H1 (cell line): ENCODE results near the gene SLC43A1. TPM values are rescaled to one million over a fixed set of nuclear protein-coding genes. Genes with fewer than 3 reads are reported as not detected.

ENCODE experiments used
- CTCF ChIA-PET: fragments of 300-600 bp; sonication (Branson Sonifier 250); formaldehyde crosslinking; loops from one replicate; lab custom pipeline; 2021; ENCODE audit not compliant: partially characterized antibody; lab: Charles Lee
- POLR2A ChIA-PET: fragments of 300-600 bp; sonication (Branson Sonifier 250); formaldehyde crosslinking; loops from one replicate; lab custom pipeline; 2021; ENCODE audit warnings: inconsistent platforms; ENCODE audit not compliant: partially characterized antibody; lab: Charles Lee
- DNase-seq, 2 experiments: peaks; one replicate each; pipeline versions ENCODE4 v3.0.0 to v3.0.0-alpha.2; 2010 to 2022; ENCODE audit warnings: low spot score in 2 of 2, low read depth in 1 of 2, mixed read lengths in 1 of 2
- FAIRE-seq: peaks from 2 replicates; lab custom pipeline; 2011; peaks lifted over from hg19 to GRCh38; lab: Jason Lieb, UNC
- H2AFZ ChIP-seq: 2 replicates; pipeline ENCODE4 v1.8.1; 2012; ENCODE audit warnings: low read length, inconsistent platforms
- H2AK5ac ChIP-seq: 2 replicates; pipeline ENCODE4 v1.6.1; 2013; ENCODE audit warnings: low read depth, low read length
- H2BK120ac ChIP-seq: replicated peaks from 2 replicates; pipeline ENCODE3; 2013; ENCODE audit warnings: low read depth, low read length, inconsistent platforms
- H2BK12ac ChIP-seq: 2 replicates; pipeline ENCODE4 v1.6.1; 2013; ENCODE audit warnings: low read depth, low read length
- H2BK15ac ChIP-seq: 2 replicates; pipeline ENCODE4 v1.6.1; 2013; ENCODE audit warnings: low read length
- H2BK20ac ChIP-seq: 2 replicates; pipeline ENCODE4 v1.6.1; 2013; ENCODE audit warnings: low read length
- H2BK5ac ChIP-seq: 2 replicates; pipeline ENCODE4 v1.6.1; 2013; ENCODE audit warnings: low read depth, low read length
- H3K14ac ChIP-seq: 2 replicates; pipeline ENCODE4 v1.6.1; 2013; ENCODE audit warnings: inconsistent platforms; ENCODE audit not compliant: insufficient read length
- H3K18ac ChIP-seq: 2 replicates; pipeline ENCODE4 v1.6.1; 2013; ENCODE audit warnings: low read length; ENCODE audit errors: extremely low read depth
- H3K23ac ChIP-seq: 2 replicates; pipeline ENCODE4 v1.6.1; 2013; ENCODE audit warnings: inconsistent platforms; ENCODE audit not compliant: insufficient read length
- H3K23me2 ChIP-seq: 2 replicates; pipeline ENCODE4 v1.6.1; 2013; ENCODE audit warnings: low read depth, low read length
- H3K27ac ChIP-seq: 2 replicates; pipeline ENCODE4 v1.6.1; 2011; ENCODE audit warnings: low read depth, low read length, inconsistent platforms
- H3K27me3 ChIP-seq, 4 experiments: replicated peaks in 1 of 4; 1 replicate in 1 of 4; 2 replicates in 3 of 4; pipeline versions ENCODE4 v1.6.1 to v1.8.1; 2011 to 2013; ENCODE audit warnings: low read length in 3 of 4, mild to moderate bottlenecking in 3 of 4, inconsistent platforms in 2 of 4, mixed read lengths in 2 of 4, moderate library complexity in 1 of 4; ENCODE audit not compliant: control insufficient read depth in 3 of 4, insufficient read depth in 3 of 4; ENCODE audit errors: extremely low read depth in 1 of 4
- H3K36me3 ChIP-seq, 4 experiments: 2 replicates each; pipeline versions ENCODE4 v1.6.1 to v1.8.1; 2011 to 2013; ENCODE audit warnings: mild to moderate bottlenecking in 4 of 4, low read length in 3 of 4, moderate library complexity in 2 of 4, control low read depth in 1 of 4, inconsistent platforms in 1 of 4; ENCODE audit not compliant: insufficient read depth in 4 of 4, control insufficient read depth in 2 of 4
- H3K4ac ChIP-seq: replicated peaks from 2 replicates; pipeline ENCODE3; 2013; ENCODE audit warnings: low read length, low read depth, mixed read lengths, inconsistent platforms; ENCODE audit not compliant: insufficient read length
- H3K4me1 ChIP-seq, 4 experiments: replicated peaks in 1 of 4; 1 replicate in 1 of 4; 2 replicates in 3 of 4; pipeline versions ENCODE4 v1.6.1 to v1.8.1; 2011 to 2013; ENCODE audit warnings: low read length in 3 of 4, inconsistent platforms in 2 of 4, mixed read lengths in 1 of 4; ENCODE audit not compliant: insufficient read depth in 4 of 4, control insufficient read depth in 3 of 4
- H3K4me2 ChIP-seq, 2 experiments: 2 replicates each; pipeline versions ENCODE4 v1.6.1 to v1.8.1; 2011 to 2013; ENCODE audit warnings: low read depth in 2 of 2, low read length in 2 of 2, control low read depth in 1 of 2, inconsistent platforms in 1 of 2, mild to moderate bottlenecking in 1 of 2; ENCODE audit not compliant: insufficient read depth in 1 of 2
- H3K4me3 ChIP-seq, 4 experiments: fragments of 200-600, 300-600 bp in 1 of 4; sonication (generic), shearing (Covaris generic), sonication (Bioruptor Twin) in 1 of 4; 2 replicates each; pipeline versions ENCODE4 v1.5.1 to v1.8.1; 2011 to 2016; ENCODE audit warnings: low read length in 4 of 4, low read depth in 3 of 4, control low read depth in 2 of 4, inconsistent platforms in 2 of 4, mild to moderate bottlenecking in 2 of 4, mixed read lengths in 1 of 4, moderate library complexity in 1 of 4; ENCODE audit not compliant: insufficient read depth in 2 of 4; ENCODE audit errors: extremely low read depth in 1 of 4
- H3K56ac ChIP-seq: replicated peaks from 2 replicates; pipeline ENCODE3; 2013; ENCODE audit warnings: low read depth, mild to moderate bottlenecking, mixed read lengths, low read length, inconsistent platforms; ENCODE audit not compliant: insufficient read length
- H3K79me1 ChIP-seq: 2 replicates; pipeline ENCODE4 v1.6.1; 2013; ENCODE audit warnings: low read depth, low read length, control low read depth
- H3K79me2 ChIP-seq, 2 experiments: 2 replicates each; pipeline versions ENCODE4 v1.6.1 to v1.8.1; 2012 to 2013; ENCODE audit warnings: low read length in 2 of 2, mild to moderate bottlenecking in 2 of 2, inconsistent platforms in 1 of 2; ENCODE audit not compliant: insufficient read depth in 2 of 2, control insufficient read depth in 1 of 2
- H3K9ac ChIP-seq, 4 experiments: replicated peaks in 1 of 4; 1 replicate in 1 of 4; 2 replicates in 3 of 4; pipeline versions ENCODE4 v1.6.1 to v1.8.1; 2011 to 2013; ENCODE audit warnings: low read depth in 3 of 4, low read length in 3 of 4, control low read depth in 2 of 4, mild to moderate bottlenecking in 2 of 4, moderate library complexity in 2 of 4, inconsistent platforms in 1 of 4; ENCODE audit errors: extremely low read depth in 1 of 4
- H3K9me3 ChIP-seq, 2 experiments: 2 replicates each; pipeline versions ENCODE4 v1.6.1 to v1.8.1; 2012 to 2013; ENCODE audit warnings: mild to moderate bottlenecking in 2 of 2, moderate library complexity in 2 of 2, control low read depth in 1 of 2, inconsistent platforms in 1 of 2, low read depth in 1 of 2, low read length in 1 of 2, mixed read lengths in 1 of 2; ENCODE audit not compliant: insufficient read depth in 2 of 2
- H4K20me1 ChIP-seq, 2 experiments: replicated peaks in 1 of 2; 2 replicates each; pipeline versions ENCODE3 to v1.8.1; 2011 to 2013; ENCODE audit warnings: inconsistent platforms in 2 of 2, low read length in 2 of 2, mild to moderate bottlenecking in 1 of 2; ENCODE audit not compliant: insufficient read depth in 2 of 2, control insufficient read depth in 1 of 2
- H4K5ac ChIP-seq: 2 replicates; pipeline ENCODE4 v1.6.1; 2013; ENCODE audit warnings: low read length, low read depth, mixed read lengths, inconsistent platforms; ENCODE audit not compliant: insufficient read length
- H4K8ac ChIP-seq: 2 replicates; pipeline ENCODE4 v1.8.0; 2013; ENCODE audit warnings: mild to moderate bottlenecking, moderate library complexity, low read length, inconsistent platforms; ENCODE audit not compliant: insufficient read depth; ENCODE audit errors: extremely low read depth
- H4K91ac ChIP-seq: replicated peaks from 2 replicates; pipeline ENCODE3; 2013; ENCODE audit warnings: low read length, mixed read lengths, inconsistent platforms; ENCODE audit not compliant: insufficient read length
- BCL11A ChIP-seq, 2 experiments: IDR thresholded peaks; one replicate each; pipeline ENCODE4 v1.6.1; 2011; ENCODE audit warnings: low read depth in 2 of 2, low read length in 2 of 2, mild to moderate bottlenecking in 2 of 2
- GABPA ChIP-seq: IDR thresholded peaks from 2 replicates; pipeline ENCODE4 v1.6.1; 2011; ENCODE audit warnings: mild to moderate bottlenecking, low read length, moderate library complexity, borderline replicate concordance; ENCODE audit not compliant: insufficient read depth
- HDAC2 ChIP-seq, 2 experiments: fragments of 300-600 bp in 1 of 2; sonication (generic) in 1 of 2; IDR thresholded peaks; 2 replicates each; pipeline ENCODE4 v1.6.1; 2011 to 2012; ENCODE audit warnings: low read depth in 2 of 2, low read length in 2 of 2, mild to moderate bottlenecking in 2 of 2, moderate library complexity in 2 of 2, borderline replicate concordance in 1 of 2, inconsistent platforms in 1 of 2
- KDM5A ChIP-seq: fragments of 200-600 bp; IDR thresholded peaks from 2 replicates; pipeline ENCODE4 v1.7.1; 2012; ENCODE audit warnings: mild to moderate bottlenecking, low read length, inconsistent platforms, mixed read lengths
- POLR2A ChIP-seq, 2 experiments: IDR thresholded peaks; 1 replicate in 1 of 2; 2 replicates in 1 of 2; pipeline ENCODE4 v1.6.1; 2011; ENCODE audit warnings: low read depth in 2 of 2, low read length in 2 of 2, mild to moderate bottlenecking in 2 of 2; ENCODE audit errors: control extremely low read depth in 1 of 2
- POLR2AphosphoS5 ChIP-seq: IDR thresholded peaks from 2 replicates; pipeline ENCODE4 v1.6.1; 2011; ENCODE audit warnings: low read depth, low read length
- RBBP5 ChIP-seq: IDR thresholded peaks from 2 replicates; pipeline ENCODE4 v1.7.1; 2012; ENCODE audit warnings: low read depth, mild to moderate bottlenecking, inconsistent platforms, low read length, moderate library complexity, borderline replicate concordance
- SAP30 ChIP-seq: fragments of 300-600 bp; sonication (generic); IDR thresholded peaks from 2 replicates; pipeline ENCODE4 v1.7.1; 2012; ENCODE audit warnings: low read length, moderate library complexity, mild to moderate bottlenecking, inconsistent platforms; ENCODE audit not compliant: insufficient read depth, insufficient replicate concordance
- SP1 ChIP-seq: IDR thresholded peaks from 2 replicates; pipeline ENCODE4 v1.6.1; 2011; ENCODE audit warnings: low read depth, low read length
- TAF1 ChIP-seq: IDR thresholded peaks from 2 replicates; pipeline ENCODE4 v1.6.1; 2011; ENCODE audit warnings: mild to moderate bottlenecking, low read depth, low read length
- TEAD4 ChIP-seq: IDR thresholded peaks from 2 replicates; pipeline ENCODE4 v1.6.1; 2012; ENCODE audit warnings: low read depth, low read length, inconsistent platforms, mixed read lengths
- WGBS, 2 experiments: shearing (Covaris generic) in 1 of 2; methylation state at CpG; one replicate each; pipeline versions ENCODE4 v1.1.6 to v1.1.7; 2013 to 2015; ENCODE audit warnings: low lambda C conversion rate in 2 of 2, mixed read lengths in 2 of 2, inconsistent platforms in 1 of 2, low coverage in 1 of 2, missing lambda C conversion rate in 1 of 2; ENCODE audit not compliant: insufficient replicate concordance in 2 of 2, insufficient coverage in 1 of 2, insufficient read length in 1 of 2; ENCODE audit errors: extremely low coverage in 1 of 2, missing lambda C conversion rate in 1 of 2; 5-methylcytosine and 5-hydroxymethylcytosine counted together
- polyA plus RNA-seq, 7 experiments: library from polyadenylated mRNA; depleted of rRNA in 3 of 7; stranded (reverse) in 5 of 7; unstranded in 2 of 7; fragments of >200 nt in 5 of 7; fragments of 200-250 nt in 2 of 7; gene quantifications; 1 replicate in 5 of 7; 2 replicates in 1 of 7; 4 replicates in 1 of 7; pipeline versions ENCODE4 v1.2.1 to v1.2.3, GENCODE V29; 2011 to 2013; ENCODE audit warnings: missing spikeins in 2 of 7, mixed read lengths in 2 of 7
- total RNA-seq: library from RNA; stranded (reverse); fragmentation: NEBNext Ultra II Directional; extraction: Animal tissue kit (Norgen Biotek cat#: 25700); gene quantifications from 2 replicates; pipeline ENCODE4 v1.2.1, GENCODE V29; 2021
- TF ChIP-seq, protein P1 (sequence below): IDR thresholded peaks from 2 replicates; pipeline ENCODE4 v1.6.1; 2012; ENCODE audit warnings: inconsistent platforms

The SLC43A1 gene
- total and polyA plus RNA-seq, 2 of the 8 experiments (the other 6 are each of a cell fraction or from before 2014, with no cell fraction given): 34.5 to 58.0 TPM

DNA sequence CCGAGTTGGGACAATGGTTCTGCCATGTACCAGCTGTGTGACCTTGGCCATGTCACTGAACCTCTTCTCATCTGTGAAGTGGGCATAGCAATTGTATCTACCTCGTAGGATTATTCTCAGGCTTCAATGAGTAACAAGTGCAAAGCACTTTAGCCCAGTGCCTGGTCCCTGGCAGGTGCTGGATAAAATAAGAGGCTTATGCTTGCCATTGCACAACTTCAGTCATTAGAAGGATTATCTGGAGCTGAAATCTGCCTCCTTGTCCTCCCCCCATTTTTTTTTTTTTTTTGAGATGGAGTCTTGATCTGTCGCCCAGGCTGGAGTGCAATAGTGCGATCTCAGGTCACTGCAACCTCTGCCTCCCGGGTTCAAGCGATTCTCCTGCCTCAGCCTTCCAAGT lies 29.1 kb upstream of the SLC43A1 start:
- Histone ChIP-seq H4K91ac (no peak overlapping the region), H4K8ac (no peak overlapping the region), H3K79me1 (no peaks in the 10 kb centered on the region), H3K14ac (no peak overlapping the region), H3K56ac (no peak overlapping the region), H3K23ac (no peak overlapping the region), H3K9ac (no peak overlapping the region), H3K79me2 (no peaks in the 10 kb centered on the region), H3K23me2 (no peaks in the 10 kb centered on the region), H3K4me1 (peaks cover 0 to 15% (median 11%) of the 10 kb centered on the region in 4 experiments; a peak in 6 of 7 replicates), H3K27me3 (no peaks in the 10 kb centered on the region; a peak in 2 of 7 replicates), H3K4ac (no peak overlapping the region), H3K9me3 (no peaks in the 10 kb centered on the region), H2AK5ac (no peak overlapping the region), H3K4me2 (no peak overlapping the region), H4K20me1 (no peaks in the 10 kb centered on the region), H2BK120ac (no peak overlapping the region), H2BK12ac (no peak overlapping the region), H2BK15ac (peak overlapping the region; percentile 55), H2BK20ac (no peak overlapping the region), H3K36me3 (peaks cover 0 to 4% (median under 1%) of the 10 kb centered on the region in 4 experiments; a peak in 2 of 8 replicates), H3K27ac (no peak overlapping the region), H2BK5ac (no peak overlapping the region), H3K4me3 (no peak overlapping the region), H3K18ac (no peak overlapping the region), H2AFZ (no peak overlapping the region), H4K5ac (no peak overlapping the region)
- CTCF ChIA-PET: interaction anchor here (0.6 to 5.5 kb wide), 14 partner anchors 8 to 1477 kb away, joined by 3 to 28 read pairs (median 4); partner anchors contain the start of genes RTN4RL2, SLC43A1 and UBE2L6
- DNase-seq (no peak), FAIRE-seq (no peak)
- TF ChIP-seq RBBP5: no peak
- TF ChIP-seq HDAC2 (IDR thresholded peaks at IDR 0.05; ENCODE audit: borderline replicate concordance in 1 of 2, low read depth in 2 of 2, low read length in 2 of 2): no peak
- TF ChIP-seq, protein P1, sequence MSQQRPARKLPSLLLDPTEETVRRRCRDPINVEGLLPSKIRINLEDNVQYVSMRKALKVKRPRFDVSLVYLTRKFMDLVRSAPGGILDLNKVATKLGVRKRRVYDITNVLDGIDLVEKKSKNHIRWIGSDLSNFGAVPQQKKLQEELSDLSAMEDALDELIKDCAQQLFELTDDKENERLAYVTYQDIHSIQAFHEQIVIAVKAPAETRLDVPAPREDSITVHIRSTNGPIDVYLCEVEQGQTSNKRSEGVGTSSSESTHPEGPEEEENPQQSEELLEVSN: no peak
- no peak for TF ChIP-seq BCL11A (IDR thresholded peaks at IDR 0.05; ENCODE audit: low read depth in 2 of 2, low read length in 2 of 2)
- no peak for TF ChIP-seq GABPA
- no peak for TF ChIP-seq SAP30
- no peak for TF ChIP-seq TAF1
- TF ChIP-seq POLR2A (IDR thresholded peaks at IDR 0.05; ENCODE audit: control extremely low read depth in 1 of 2, low read depth in 2 of 2, low read length in 2 of 2): no peak
- TF ChIP-seq SP1: no peak
- TF ChIP-seq KDM5A: no peak
- no peak for TF ChIP-seq POLR2AphosphoS5
- no peak for TF ChIP-seq TEAD4
- 87% methylated on average over 4 of the region's 6 CpGs; no CpG with 5 or more reads in 1 of the 2 experiments for WGBS, 2 experiments
- POLR2A ChIA-PET: interaction anchor here (0.8 to 7.2 kb wide), 7 partner anchors 11 to 219 kb away, joined by 3 to 47 read pairs (median 4); partner anchors contain the start of genes RTN4RL2 and UBE2L6
